ENCODE data around the gene TCEA2.

TCEA2 gene

DNA sequence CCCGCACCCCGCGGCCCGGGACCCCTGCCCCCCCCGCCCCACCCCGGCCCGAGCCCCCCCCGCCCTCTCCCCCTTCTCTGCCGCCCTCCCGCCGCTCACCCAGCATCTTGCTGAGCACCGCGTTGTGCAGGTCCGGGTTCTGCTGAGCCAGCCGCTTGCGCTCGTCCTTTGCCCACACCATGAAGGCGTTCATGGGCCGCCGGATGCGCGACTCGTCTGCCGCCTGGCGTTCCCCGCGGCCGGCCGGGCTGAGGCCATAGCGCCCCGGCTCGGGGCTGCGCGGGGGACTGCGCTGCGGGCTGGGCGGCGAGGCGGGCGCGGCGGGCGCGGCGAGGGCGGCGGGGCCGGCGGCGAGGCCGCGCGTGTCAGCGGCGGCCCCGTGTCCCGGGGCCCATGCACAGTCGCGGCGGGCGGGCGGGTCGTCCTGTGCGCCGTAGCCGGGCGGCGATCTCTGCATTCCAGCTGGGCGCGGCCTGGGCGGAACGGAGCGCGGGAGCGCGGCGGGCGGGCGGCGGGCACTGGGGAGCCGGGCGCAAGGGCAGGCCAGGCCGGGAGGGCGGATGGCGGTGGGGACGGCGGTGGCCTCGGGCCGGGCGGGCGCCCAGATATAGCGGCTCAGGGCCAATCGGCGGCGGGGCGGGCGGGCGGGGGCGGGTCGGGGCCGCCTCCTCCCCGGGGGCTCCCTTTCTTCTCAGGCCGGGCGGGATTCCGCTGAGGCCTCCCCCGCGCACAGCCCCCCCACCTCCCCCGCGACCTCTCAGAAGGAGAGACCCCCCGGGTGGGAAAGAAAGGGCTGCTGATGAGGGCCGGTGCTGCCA, 13.7 kb upstream of the TCEA2 start, which contains the start of gene SOX18:
SOX18 (minus strand) TSS at position 580 of the 818 bp plus-strand sequence; CDS start at position 457, 123 bp downstream.
- no peak within 1 kb of the TSS for H3K27ac ChIP-seq
- no peak within 1 kb of the TSS for H3K4me2 ChIP-seq
- no peaks in the 10 kb centered on the region for H3K79me2 ChIP-seq (ENCODE audit: insufficient read depth, low read depth)
- H3K9ac ChIP-seq: no peak within 1 kb of the TSS
- TF ChIP-seq, protein P1, sequence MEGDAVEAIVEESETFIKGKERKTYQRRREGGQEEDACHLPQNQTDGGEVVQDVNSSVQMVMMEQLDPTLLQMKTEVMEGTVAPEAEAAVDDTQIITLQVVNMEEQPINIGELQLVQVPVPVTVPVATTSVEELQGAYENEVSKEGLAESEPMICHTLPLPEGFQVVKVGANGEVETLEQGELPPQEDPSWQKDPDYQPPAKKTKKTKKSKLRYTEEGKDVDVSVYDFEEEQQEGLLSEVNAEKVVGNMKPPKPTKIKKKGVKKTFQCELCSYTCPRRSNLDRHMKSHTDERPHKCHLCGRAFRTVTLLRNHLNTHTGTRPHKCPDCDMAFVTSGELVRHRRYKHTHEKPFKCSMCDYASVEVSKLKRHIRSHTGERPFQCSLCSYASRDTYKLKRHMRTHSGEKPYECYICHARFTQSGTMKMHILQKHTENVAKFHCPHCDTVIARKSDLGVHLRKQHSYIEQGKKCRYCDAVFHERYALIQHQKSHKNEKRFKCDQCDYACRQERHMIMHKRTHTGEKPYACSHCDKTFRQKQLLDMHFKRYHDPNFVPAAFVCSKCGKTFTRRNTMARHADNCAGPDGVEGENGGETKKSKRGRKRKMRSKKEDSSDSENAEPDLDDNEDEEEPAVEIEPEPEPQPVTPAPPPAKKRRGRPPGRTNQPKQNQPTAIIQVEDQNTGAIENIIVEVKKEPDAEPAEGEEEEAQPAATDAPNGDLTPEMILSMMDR (conservative IDR thresholded peaks at IDR 0.05; ENCODE audit: low read depth, low read length): no peak
- no peaks in the 10 kb centered on the region for H3K4me1 ChIP-seq (ENCODE audit: low read depth, poor library complexity, severe bottlenecking)
- no peak within 1 kb of the TSS for H2AFZ ChIP-seq (ENCODE audit: low read depth)
- H3K4me3 ChIP-seq (IDR thresholded peaks at IDR 0.05; ENCODE audit: insufficient read depth, low read depth, low read length): no peak within 1 kb of the TSS
- H4K20me1 ChIP-seq (ENCODE audit: insufficient read depth): no peaks in the 10 kb centered on the region
- peaks cover 77% of the 10 kb centered on the region for H3K27me3 ChIP-seq (ENCODE audit: insufficient read depth, low read depth)
- no peaks in the 10 kb centered on the region for H3K36me3 ChIP-seq (ENCODE audit: insufficient read depth)

DNA sequence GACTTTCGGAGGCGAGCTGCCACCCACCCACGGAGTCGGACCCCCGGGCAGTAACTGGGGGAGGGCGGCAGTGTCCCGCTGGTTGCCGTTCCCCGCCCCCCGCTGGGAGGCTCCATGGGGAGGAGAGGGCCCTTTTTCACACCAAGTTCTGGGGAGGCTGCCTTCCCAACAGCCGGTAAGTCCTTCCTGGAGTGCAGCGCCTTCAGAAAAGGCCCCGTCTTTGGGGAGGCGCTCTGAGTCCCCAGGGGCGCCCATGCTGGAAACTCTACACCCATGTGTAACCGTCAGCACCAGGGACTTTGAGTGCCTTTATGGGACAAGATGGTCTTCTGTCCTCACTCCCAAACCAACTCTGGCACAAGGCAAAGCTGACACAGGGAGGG, 13.1 kb upstream of the TCEA2 start:
- peaks cover 74% of the 10 kb centered on the region for H3K27me3 ChIP-seq (ENCODE audit: insufficient read depth, low read depth)
- H4K20me1 ChIP-seq (ENCODE audit: insufficient read depth): no peaks in the 10 kb centered on the region
- no peak overlapping the region for H3K4me3 ChIP-seq (IDR thresholded peaks at IDR 0.05; ENCODE audit: insufficient read depth, low read depth, low read length)
- H3K4me2 ChIP-seq: no peak overlapping the region
- H3K9ac ChIP-seq: no peak overlapping the region
- H3K79me2 ChIP-seq (ENCODE audit: insufficient read depth, low read depth): no peaks in the 10 kb centered on the region
- H3K4me1 ChIP-seq (ENCODE audit: low read depth, poor library complexity, severe bottlenecking): peaks cover under 1% of the 10 kb centered on the region
- TF ChIP-seq, protein P1 (conservative IDR thresholded peaks at IDR 0.05; ENCODE audit: low read depth, low read length): no peak
- no peaks in the 10 kb centered on the region for H3K36me3 ChIP-seq (ENCODE audit: insufficient read depth)
- H2AFZ ChIP-seq (ENCODE audit: low read depth): no peak overlapping the region
- H3K27ac ChIP-seq: no peak overlapping the region

DNA sequence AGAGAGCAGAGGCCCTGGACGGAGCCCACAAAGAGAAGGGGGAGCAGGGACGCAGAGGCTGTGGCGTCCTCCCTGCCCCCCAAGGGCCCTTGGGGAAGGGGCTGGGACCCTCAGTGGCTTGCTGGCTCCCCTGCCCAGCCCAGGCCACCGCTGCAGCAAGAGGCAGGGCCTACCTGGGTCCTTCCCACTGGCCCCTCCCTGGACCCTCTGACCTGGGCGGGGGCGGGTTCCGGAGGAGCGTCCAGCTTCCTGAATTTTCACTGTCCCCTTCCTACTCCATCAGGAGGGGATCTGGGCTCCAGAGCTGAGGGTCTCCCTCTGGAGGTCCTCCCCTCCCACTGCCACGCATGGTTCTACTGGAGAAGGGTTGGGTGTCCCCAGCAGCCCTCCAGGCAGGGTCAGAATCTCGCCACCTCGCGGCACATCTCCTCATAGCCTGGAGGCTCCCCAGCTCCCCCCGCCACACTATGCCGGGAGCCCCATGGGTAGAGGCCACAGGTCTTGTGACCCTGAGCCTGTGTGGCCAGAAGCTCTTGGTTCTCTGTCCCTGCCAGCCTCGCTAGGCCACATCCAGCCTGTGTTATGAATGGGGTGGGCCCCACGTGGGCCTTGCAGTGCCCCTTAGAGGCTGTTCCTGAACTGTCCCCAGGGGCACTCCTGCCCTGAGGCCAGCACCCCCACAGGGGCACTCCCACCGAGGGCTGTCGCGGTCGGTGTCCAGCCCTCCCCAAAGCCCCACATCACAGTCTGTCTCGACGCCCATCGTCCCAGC, 12.6 kb upstream of the TCEA2 start:
- Histone ChIP-seq H3K4me2 (no peak overlapping the region), H4K20me1 (ENCODE audit: insufficient read depth) (no peaks in the 10 kb centered on the region), H3K79me2 (ENCODE audit: insufficient read depth, low read depth) (no peaks in the 10 kb centered on the region), H3K9ac (no peak overlapping the region), H2AFZ (ENCODE audit: low read depth) (no peak overlapping the region), H3K27ac (no peak overlapping the region), H3K4me1 (ENCODE audit: low read depth, poor library complexity, severe bottlenecking) (peaks cover 7% of the 10 kb centered on the region), H3K4me3 (IDR thresholded peaks at IDR 0.05; ENCODE audit: insufficient read depth, low read depth, low read length) (no peak overlapping the region), H3K27me3 (ENCODE audit: insufficient read depth, low read depth) (peaks cover 68% of the 10 kb centered on the region), H3K36me3 (ENCODE audit: insufficient read depth) (no peaks in the 10 kb centered on the region)
- TF ChIP-seq, protein P1 (conservative IDR thresholded peaks at IDR 0.05; ENCODE audit: low read depth, low read length): no peak

GRCh38 chr20:64051033-64051452, 12.0 kb upstream of the TCEA2 start:
- no peaks in the 10 kb centered on the region for H4K20me1 ChIP-seq (ENCODE audit: insufficient read depth)
- no peak overlapping the region for H2AFZ ChIP-seq (ENCODE audit: low read depth)
- H3K36me3 ChIP-seq (ENCODE audit: insufficient read depth): no peaks in the 10 kb centered on the region
- no peak overlapping the region for H3K4me2 ChIP-seq
- H3K27ac ChIP-seq: no peak overlapping the region
- H3K9ac ChIP-seq: no peak overlapping the region
- no peaks in the 10 kb centered on the region for H3K79me2 ChIP-seq (ENCODE audit: insufficient read depth, low read depth)
- TF ChIP-seq, protein P1 (conservative IDR thresholded peaks at IDR 0.05; ENCODE audit: low read depth, low read length): no peak
- peaks cover 62% of the 10 kb centered on the region for H3K27me3 ChIP-seq (ENCODE audit: insufficient read depth, low read depth)
- no peak overlapping the region for H3K4me3 ChIP-seq (IDR thresholded peaks at IDR 0.05; ENCODE audit: insufficient read depth, low read depth, low read length)
- H3K4me1 ChIP-seq (ENCODE audit: low read depth, poor library complexity, severe bottlenecking): peaks cover 12% of the 10 kb centered on the region
